ENCODE results near the gene IPO9.

Gene IPO9

GRCh38 chr1:201792534-201793305, 36.2 kb upstream of the IPO9 start:
- peak; percentile 48 for DNase-seq
- H3K27me3 Mint-ChIP-seq = no peaks in the 10 kb centered on the region
- H3K4me3 Mint-ChIP-seq = no peak overlapping the region
- peak; percentile 68 for ATAC-seq
- peaks cover 3% of the 10 kb centered on the region for H3K4me1 Mint-ChIP-seq
- H3K27ac Mint-ChIP-seq = no peak overlapping the region
- no peaks in the 10 kb centered on the region for H3K36me3 Mint-ChIP-seq (ENCODE audit: low read depth)
- H3K9me3 Mint-ChIP-seq = no peaks in the 10 kb centered on the region

- Mint-ChIP-seq H3K4me3 (no peak overlapping the region), H3K27ac (no peak overlapping the region), H3K36me3 (ENCODE audit: low read depth) (no peaks in the 10 kb centered on the region), H3K4me1 (peaks cover 3% of the 10 kb centered on the region), H3K9me3 (no peaks in the 10 kb centered on the region), H3K27me3 (no peaks in the 10 kb centered on the region)
- DNase-seq (no peak), ATAC-seq (no peak)
These were observed 35.5 kb upstream of the IPO9 start for GRCh38 chr1:201793306-201793925.

DNA sequence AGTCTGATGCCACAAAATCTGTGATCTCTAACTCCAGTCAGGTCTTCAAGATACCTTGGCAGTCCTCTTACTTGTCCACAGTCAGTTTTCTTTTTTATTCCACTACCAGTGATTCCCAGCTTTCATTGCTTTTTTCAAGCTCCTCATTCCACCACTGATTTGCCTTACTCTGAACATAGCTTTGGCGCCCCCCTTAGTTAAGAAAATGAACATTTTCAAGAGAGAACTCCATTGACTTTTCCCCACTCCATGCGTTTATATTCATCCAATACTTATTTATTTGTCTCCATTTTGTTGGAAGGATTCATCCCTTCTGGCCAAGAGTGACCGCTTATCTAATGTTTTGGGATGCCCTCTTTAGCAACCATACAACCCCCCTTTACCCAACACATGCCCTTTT, 33.9 kb upstream of the IPO9 start:
- no peaks in the 10 kb centered on the region for H3K36me3 Mint-ChIP-seq (ENCODE audit: low read depth)
- H3K4me1 Mint-ChIP-seq = peaks cover 3% of the 10 kb centered on the region
- no peaks in the 10 kb centered on the region for H3K9me3 Mint-ChIP-seq
- no peak for DNase-seq
- no peak overlapping the region for H3K27ac Mint-ChIP-seq
- ATAC-seq = no peak
- no peaks in the 10 kb centered on the region for H3K27me3 Mint-ChIP-seq
- H3K4me3 Mint-ChIP-seq = no peak overlapping the region

- H3K27me3 Mint-ChIP-seq = no peaks in the 10 kb centered on the region
- H3K36me3 Mint-ChIP-seq (ENCODE audit: low read depth) = no peaks in the 10 kb centered on the region
- no peaks in the 10 kb centered on the region for H3K4me1 Mint-ChIP-seq
- no peak overlapping the region for H3K27ac Mint-ChIP-seq
- no peak for ATAC-seq
- no peak overlapping the region for H3K4me3 Mint-ChIP-seq
- H3K9me3 Mint-ChIP-seq = no peaks in the 10 kb centered on the region
- no peak for DNase-seq
These were observed 28.7 kb upstream of the IPO9 start for GRCh38 chr1:201800246-201800645.

GRCh38 chr1:201806801-201807200, 22.2 kb upstream of the IPO9 start:
- Mint-ChIP-seq H3K36me3 (ENCODE audit: low read depth) (no peaks in the 10 kb centered on the region), H3K4me1 (no peaks in the 10 kb centered on the region), H3K27me3 (no peaks in the 10 kb centered on the region), H3K27ac (no peak overlapping the region), H3K4me3 (no peak overlapping the region), H3K9me3 (no peaks in the 10 kb centered on the region)
- DNase-seq (no peak), ATAC-seq (no peak)

- Mint-ChIP-seq H3K36me3 (ENCODE audit: low read depth) (no peaks in the 10 kb centered on the region), H3K27me3 (no peaks in the 10 kb centered on the region), H3K27ac (no peak overlapping the region), H3K4me3 (no peak overlapping the region), H3K9me3 (no peaks in the 10 kb centered on the region), H3K4me1 (no peaks in the 10 kb centered on the region)
- DNase-seq = no peak
- no peak for ATAC-seq
These were observed 20.9 kb upstream of the IPO9 start for GRCh38 chr1:201807958-201808632.

GRCh38 chr1:201808633-201808990, 20.3 kb upstream of the IPO9 start:
- no peak overlapping the region for H3K4me3 Mint-ChIP-seq
- no peak overlapping the region for H3K27ac Mint-ChIP-seq

GRCh38 chr1:201809876-201810275, 19.1 kb upstream of the IPO9 start:
- Mint-ChIP-seq H3K9me3 (no peaks in the 10 kb centered on the region), H3K36me3 (ENCODE audit: low read depth) (no peaks in the 10 kb centered on the region), H3K4me1 (no peaks in the 10 kb centered on the region), H3K27ac (no peak overlapping the region), H3K27me3 (no peaks in the 10 kb centered on the region), H3K4me3 (no peak overlapping the region)
- DNase-seq (no peak), ATAC-seq (no peak)

More at GRCh38 chr1:201808633-201808990, 20.3 kb upstream of the IPO9 start:
- Mint-ChIP-seq H3K4me1 (no peaks in the 10 kb centered on the region), H3K9me3 (no peaks in the 10 kb centered on the region), H3K27me3 (no peaks in the 10 kb centered on the region), H3K36me3 (ENCODE audit: low read depth) (no peaks in the 10 kb centered on the region)
- no peak for DNase-seq
- no peak for ATAC-seq

DNA sequence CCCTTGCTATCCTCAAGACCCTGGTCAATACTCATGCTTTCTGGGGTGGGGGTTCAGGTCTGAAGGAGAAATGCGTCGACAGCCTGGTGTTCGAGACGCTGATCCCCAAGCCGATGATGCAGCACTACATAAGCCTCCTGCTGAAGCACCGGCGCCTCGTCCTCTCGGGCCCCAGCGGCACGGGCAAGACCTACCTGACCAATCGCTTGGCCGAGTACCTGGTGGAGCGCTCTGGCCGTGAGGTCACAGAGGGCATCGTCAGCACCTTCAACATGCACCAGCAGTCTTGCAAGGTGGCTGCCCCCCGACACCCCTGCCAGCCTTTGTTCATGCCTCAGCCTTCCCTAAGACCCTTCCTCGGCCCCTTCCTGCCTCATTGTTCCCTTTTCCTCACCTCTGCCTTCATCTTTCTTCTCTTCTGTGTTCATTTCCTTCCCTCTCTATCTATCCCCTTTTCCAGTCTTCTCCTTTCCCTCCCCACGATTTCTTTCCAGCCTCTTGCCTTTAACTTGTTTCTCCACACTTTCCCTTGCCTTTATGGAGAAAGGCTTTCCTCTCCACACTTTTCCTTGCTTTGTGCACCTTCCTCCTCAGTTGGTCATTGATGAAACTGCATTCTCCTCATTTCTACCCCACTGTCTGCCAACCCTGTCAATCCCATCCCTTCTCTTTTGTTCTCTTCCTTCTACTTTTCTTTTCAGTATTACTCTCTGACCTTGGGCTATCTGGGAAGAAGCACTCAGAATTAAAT, 18.3 kb upstream of the IPO9 start:
- Mint-ChIP-seq H3K9me3 (no peaks in the 10 kb centered on the region), H3K4me1 (no peaks in the 10 kb centered on the region), H3K27me3 (no peaks in the 10 kb centered on the region), H3K4me3 (no peak overlapping the region), H3K36me3 (ENCODE audit: low read depth) (no peaks in the 10 kb centered on the region), H3K27ac (no peak overlapping the region)
- no peak for ATAC-seq
- no peak for DNase-seq

- DNase-seq = no peak
- H3K27me3 Mint-ChIP-seq = no peaks in the 10 kb centered on the region
- no peak overlapping the region for H3K4me3 Mint-ChIP-seq
- H3K4me1 Mint-ChIP-seq = no peaks in the 10 kb centered on the region
- no peak for ATAC-seq
- H3K9me3 Mint-ChIP-seq = no peaks in the 10 kb centered on the region
- H3K36me3 Mint-ChIP-seq (ENCODE audit: low read depth) = no peaks in the 10 kb centered on the region
- no peak overlapping the region for H3K27ac Mint-ChIP-seq
These were observed 15.7 kb upstream of the IPO9 start for GRCh38 chr1:201813226-201813625.

GRCh38 chr1:201816309-201816854, 12.6 kb upstream of the IPO9 start:
- Mint-ChIP-seq H3K4me3 (no peak overlapping the region), H3K27ac (no peak overlapping the region), H3K36me3 (ENCODE audit: low read depth) (no peaks in the 10 kb centered on the region), H3K9me3 (no peaks in the 10 kb centered on the region), H3K27me3 (no peaks in the 10 kb centered on the region), H3K4me1 (no peaks in the 10 kb centered on the region)
- ATAC-seq = no peak
- DNase-seq = no peak

GRCh38 chr1:201818971-201819750, 9.8 kb upstream of the IPO9 start:
- Mint-ChIP-seq H3K4me1 (no peaks in the 10 kb centered on the region), H3K4me3 (no peak overlapping the region), H3K27ac (no peak overlapping the region), H3K27me3 (no peaks in the 10 kb centered on the region), H3K36me3 (ENCODE audit: low read depth) (peaks cover 2% of the 10 kb centered on the region), H3K9me3 (no peaks in the 10 kb centered on the region)
- DNase-seq = no peak
- ATAC-seq = no peak

DNA sequence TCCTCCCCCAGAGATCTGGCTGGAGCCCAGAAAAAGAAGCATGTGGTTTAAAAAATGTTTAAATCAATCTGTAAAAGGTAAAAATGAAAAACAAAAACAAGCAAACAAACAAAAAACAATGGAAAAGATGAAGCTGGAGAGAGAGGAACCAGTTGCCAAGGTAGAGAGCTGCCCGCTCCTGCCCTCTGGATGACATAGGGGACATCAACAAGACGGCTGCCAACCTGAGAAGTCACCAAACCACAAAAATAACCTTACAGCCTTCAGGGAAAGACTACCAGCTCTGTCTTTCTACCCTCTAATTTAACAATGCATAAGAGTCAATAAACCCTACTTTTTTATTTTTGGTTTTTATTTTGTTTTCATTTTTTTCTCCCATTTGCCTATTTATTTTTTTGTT, 8.5 kb upstream of the IPO9 start:
- Mint-ChIP-seq H3K27ac (no peak overlapping the region), H3K9me3 (no peaks in the 10 kb centered on the region), H3K4me1 (no peaks in the 10 kb centered on the region), H3K4me3 (no peak overlapping the region), H3K36me3 (ENCODE audit: low read depth) (peaks cover 2% of the 10 kb centered on the region), H3K27me3 (no peaks in the 10 kb centered on the region)
- ATAC-seq = no peak
- no peak for DNase-seq

- H3K27ac Mint-ChIP-seq = no peak overlapping the region
- peaks cover 16% of the 10 kb centered on the region for H3K4me1 Mint-ChIP-seq
- no peak for DNase-seq
- H3K9me3 Mint-ChIP-seq = no peaks in the 10 kb centered on the region
- peaks cover 8% of the 10 kb centered on the region for H3K36me3 Mint-ChIP-seq (ENCODE audit: low read depth)
- ATAC-seq = no peak
- H3K27me3 Mint-ChIP-seq = no peaks in the 10 kb centered on the region
- no peak overlapping the region for H3K4me3 Mint-ChIP-seq
These were observed 3.7 kb upstream of the IPO9 start for GRCh38 chr1:201825245-201825644.

Measured in activated naive CD8-positive, alpha-beta T cell treated with anti-CD3 and anti-CD28 coated beads, Interleukin-2, amount 50 U/mL, for 24 hours (primary cell).